Motor neuron (in vitro differentiated cells): ENCODE results near the gene RPTOR. TPM values are rescaled to one million over a fixed set of nuclear protein-coding genes. Genes with fewer than 3 reads are reported as not detected.

Source experiments
- ATAC-seq, 8 experiments: fragments of 200-7000 bp; cut with Tn5 transposase; replicated peaks in 6 of 8; 2 replicates each; pipeline ENCODE4 v1.8.0; 2021; ENCODE audit warnings: mild to moderate bottlenecking in 8 of 8, moderate library complexity in 8 of 8
- H3K27ac ChIP-seq, 2 donors: fragments of 250-450 bp; sonication (Bioruptor Pico); 2 replicates each; pipeline ENCODE4 v1.9.0; 2021; ENCODE audit warnings: antibody characterized with exemption in 2 of 2, mild to moderate bottlenecking in 2 of 2, moderate library complexity in 1 of 2
- H3K4me1 ChIP-seq, 2 donors: fragments of 250-450 bp; sonication (Bioruptor Pico); replicated peaks in 1 of 2; 2 replicates each; pipeline ENCODE4 v1.6.1; 2021; ENCODE audit warnings: antibody characterized with exemption in 2 of 2, mild to moderate bottlenecking in 2 of 2, moderate library complexity in 1 of 2
- H3K4me3 ChIP-seq, 5 donors: fragments of 250-450 bp; sonication (Bioruptor Pico); 2 replicates each; pipeline ENCODE4 v1.9.0; 2021; ENCODE audit warnings: antibody characterized with exemption in 5 of 5, mild to moderate bottlenecking in 5 of 5, moderate library complexity in 4 of 5
- WGBS, 10 experiments: fragments of 450-650 bp; shearing (Covaris generic); methylation state at CpG; one replicate each; pipeline ENCODE4 v1.0.0; 2022; 5-methylcytosine and 5-hydroxymethylcytosine counted together
- in situ Hi-C, 9 experiments: fragments of 400-800 bp; cut with MboI; loops; one replicate each; pipeline ENCODE4 v1.15.0; 2021; ENCODE audit warnings: low sequenced_read_pairs in 9 of 9, low pct_unique_long_range_greater_than_20kb in 2 of 9; ENCODE audit not compliant: unreplicated experiment in 9 of 9
- total RNA-seq, 8 experiments: library from RNA; unstranded; fragments of 300-600 nt; gene quantifications; 2 replicates each; pipeline versions ENCODE4 v1.2.3 to v1.2.4, GENCODE V29; 2022

RPTOR gene
- total RNA-seq, 8 experiments from 2014 or later = 15.6 to 53.3 (median 19.2) TPM

DNA sequence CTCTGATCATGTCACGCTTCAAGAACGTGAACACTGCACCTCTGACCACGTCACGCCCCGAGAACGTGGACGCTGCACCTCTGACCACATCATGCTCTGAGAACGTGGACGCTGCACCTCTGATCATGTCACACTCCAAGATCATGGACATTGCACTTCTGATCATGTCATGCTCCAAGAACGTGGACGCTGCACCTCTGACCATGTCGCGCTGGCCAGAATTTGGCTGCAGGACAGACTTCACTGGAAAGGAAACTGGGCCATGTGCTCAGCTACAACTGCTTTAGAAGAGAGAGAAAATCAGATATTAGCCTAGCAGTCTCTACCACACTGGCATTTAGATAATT, 182.7 kb downstream of the RPTOR start:
- in situ Hi-C loops = no loop called here

DNA sequence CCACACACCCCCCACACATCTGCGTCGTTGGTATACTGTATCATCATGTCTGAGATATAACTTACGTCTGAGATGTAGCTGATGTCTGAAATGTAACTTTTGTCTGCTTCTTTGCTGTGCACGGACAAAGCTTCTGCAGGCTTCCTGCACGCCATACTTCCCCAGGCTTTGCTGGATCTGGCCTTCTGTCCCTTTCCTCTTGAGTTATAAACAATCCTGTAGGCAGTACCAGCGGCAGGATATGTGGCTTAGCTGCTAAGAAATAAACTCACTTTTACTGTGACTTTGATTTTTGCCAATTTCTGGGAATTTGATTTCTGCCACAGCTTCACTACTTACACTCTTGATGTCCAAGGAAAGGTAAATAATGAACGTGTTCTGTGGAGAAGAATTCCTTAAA, 184.4 kb downstream of the RPTOR start:
- 77 to 100% (median 86%) methylated on average over 1 to 7 of the region's 7 CpGs for WGBS, 10 experiments
- in situ Hi-C loops = no loop called here
- no peak for ATAC-seq
- Histone ChIP-seq H3K4me1 (peaks cover 71 to 95% of the 10 kb centered on the region in 2 donors), H3K4me3 (no peak overlapping the region), H3K27ac (no peak overlapping the region)

More for the DNA sequence above, 182.7 kb downstream of the RPTOR start:
- Histone ChIP-seq H3K4me3 (no peak overlapping the region), H3K27ac (no peak overlapping the region), H3K4me1 (peaks cover 62 to 80% of the 10 kb centered on the region in 2 donors)
- no peak for ATAC-seq
- 80 to 95% (median 80%) methylated on average over 1 to 12 of the region's 13 CpGs; no CpG with 5 or more reads in 6 of the 10 experiments for WGBS, 10 experiments

DNA sequence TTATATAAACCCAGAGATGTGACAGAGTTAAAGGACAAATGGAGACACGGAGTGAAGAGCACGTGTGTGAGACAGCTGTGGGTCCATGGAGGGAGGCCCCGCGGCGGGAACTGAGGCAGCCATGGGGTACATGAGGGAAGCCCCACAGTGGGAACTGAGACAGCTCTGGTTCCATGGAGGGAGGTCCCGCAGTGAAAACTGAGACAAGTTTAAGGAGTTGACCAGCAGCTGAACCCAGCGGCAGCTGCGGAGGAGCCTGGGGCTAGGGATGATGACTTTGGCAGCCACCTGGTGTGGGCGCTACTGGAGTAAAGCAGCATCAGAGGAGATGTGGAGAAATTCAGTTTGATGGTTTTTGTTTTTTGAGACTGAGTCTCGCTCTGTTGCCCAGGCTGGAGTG, 185.1 kb downstream of the RPTOR start:
- H3K4me3 ChIP-seq = no peak overlapping the region
- WGBS, 10 experiments = 40 to 100% (median 82%) methylated on average over 1 to 7 of the region's 10 CpGs; no CpG with 5 or more reads in 1 of the 10 experiments
- ATAC-seq = peak in 1 of 8 experiments; percentile 77
- H3K4me1 ChIP-seq = peaks cover 78 to 95% of the 10 kb centered on the region in 2 donors
- H3K27ac ChIP-seq = no peak overlapping the region
- in situ Hi-C loops = no loop called here

DNA sequence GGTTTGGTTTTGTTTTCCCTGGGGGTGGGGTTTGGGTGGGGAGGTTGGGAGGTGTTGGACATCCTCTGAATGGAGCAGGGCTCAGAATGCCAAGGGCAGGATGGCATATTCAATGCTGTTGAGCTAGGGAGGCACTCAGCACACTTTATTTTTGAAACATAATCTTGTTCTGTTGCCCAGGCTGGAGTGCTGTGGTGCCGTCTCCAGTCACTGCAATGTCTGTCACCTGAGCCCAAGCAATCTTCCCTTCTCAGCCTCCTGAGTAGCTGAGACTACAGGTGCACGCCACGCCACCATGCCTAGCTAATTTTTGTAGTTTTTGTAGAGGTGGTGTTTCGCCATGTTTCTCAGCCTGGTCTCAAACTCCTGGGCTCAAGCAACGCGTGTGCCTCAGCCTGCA, 186.1 kb downstream of the RPTOR start:
- ATAC-seq = no peak
- no peak overlapping the region for H3K4me3 ChIP-seq
- 83 to 100% (median 97%) methylated on average over 1 to 6 of the region's 6 CpGs; no CpG with 5 or more reads in 3 of the 10 experiments for WGBS, 10 experiments
- in situ Hi-C loops = no loop called here
- H3K27ac ChIP-seq = no peak overlapping the region
- peaks cover 71 to 90% of the 10 kb centered on the region in 2 donors for H3K4me1 ChIP-seq

DNA sequence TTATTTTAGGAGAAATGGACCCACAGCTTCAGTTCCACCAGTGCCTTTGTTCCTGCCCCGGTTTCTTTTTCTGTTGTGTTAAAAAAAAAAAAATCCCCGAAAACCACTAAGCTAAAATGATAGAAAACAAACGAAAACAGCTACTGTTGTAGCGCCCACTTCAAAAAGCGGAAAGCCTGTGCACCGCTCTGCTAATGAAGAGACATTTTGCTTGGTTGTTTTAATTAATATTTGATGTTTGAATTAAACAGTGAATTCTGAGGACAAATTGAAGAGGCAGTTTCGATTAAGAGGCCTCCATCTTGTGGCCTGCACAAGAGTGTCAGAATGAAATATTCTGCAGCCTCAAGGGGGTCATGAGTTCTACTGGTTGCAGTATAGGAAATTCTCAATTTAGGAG, 186.7 kb downstream of the RPTOR start:
- WGBS, 10 experiments = 40 to 93% (median 80%) methylated on average over 1 to 7 of the region's 7 CpGs
- Histone ChIP-seq H3K4me1 (peaks cover 65 to 84% of the 10 kb centered on the region in 2 donors), H3K27ac (peak overlapping the region in 1 of 2 donors; percentile 40), H3K4me3 (no peak overlapping the region)
- no peak for ATAC-seq
- in situ Hi-C loops = no loop called here

DNA sequence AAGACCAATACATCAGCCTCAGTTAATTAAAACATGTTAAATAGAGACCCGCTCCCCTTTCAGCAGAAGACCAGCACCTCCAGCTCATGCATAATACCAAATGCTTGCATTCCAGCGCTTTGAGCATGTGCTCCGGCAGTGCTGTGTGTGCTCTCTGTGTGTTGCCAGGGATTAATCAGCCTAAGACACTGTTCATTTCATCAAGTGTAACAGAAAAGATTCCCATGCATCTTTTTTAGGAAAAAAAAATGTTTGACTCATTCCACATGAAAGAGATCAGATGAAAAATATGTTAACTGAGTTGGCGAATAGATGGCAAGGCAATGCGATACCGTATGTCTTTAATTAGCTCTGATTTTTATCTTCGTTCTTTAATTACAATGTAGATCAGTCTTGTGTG, 187.6 kb downstream of the RPTOR start:
- H3K4me3 ChIP-seq = no peak overlapping the region
- WGBS, 10 experiments = 0 to 100% (median 39%) methylated on average over 1 to 7 of the region's 7 CpGs; no CpG with 5 or more reads in 2 of the 10 experiments
- ATAC-seq = peak; percentile 88 to 97 (median 94)
- H3K27ac ChIP-seq = no peak overlapping the region
- peaks cover 63 to 77% of the 10 kb centered on the region in 2 donors for H3K4me1 ChIP-seq
- in situ Hi-C loops = no loop called here

DNA sequence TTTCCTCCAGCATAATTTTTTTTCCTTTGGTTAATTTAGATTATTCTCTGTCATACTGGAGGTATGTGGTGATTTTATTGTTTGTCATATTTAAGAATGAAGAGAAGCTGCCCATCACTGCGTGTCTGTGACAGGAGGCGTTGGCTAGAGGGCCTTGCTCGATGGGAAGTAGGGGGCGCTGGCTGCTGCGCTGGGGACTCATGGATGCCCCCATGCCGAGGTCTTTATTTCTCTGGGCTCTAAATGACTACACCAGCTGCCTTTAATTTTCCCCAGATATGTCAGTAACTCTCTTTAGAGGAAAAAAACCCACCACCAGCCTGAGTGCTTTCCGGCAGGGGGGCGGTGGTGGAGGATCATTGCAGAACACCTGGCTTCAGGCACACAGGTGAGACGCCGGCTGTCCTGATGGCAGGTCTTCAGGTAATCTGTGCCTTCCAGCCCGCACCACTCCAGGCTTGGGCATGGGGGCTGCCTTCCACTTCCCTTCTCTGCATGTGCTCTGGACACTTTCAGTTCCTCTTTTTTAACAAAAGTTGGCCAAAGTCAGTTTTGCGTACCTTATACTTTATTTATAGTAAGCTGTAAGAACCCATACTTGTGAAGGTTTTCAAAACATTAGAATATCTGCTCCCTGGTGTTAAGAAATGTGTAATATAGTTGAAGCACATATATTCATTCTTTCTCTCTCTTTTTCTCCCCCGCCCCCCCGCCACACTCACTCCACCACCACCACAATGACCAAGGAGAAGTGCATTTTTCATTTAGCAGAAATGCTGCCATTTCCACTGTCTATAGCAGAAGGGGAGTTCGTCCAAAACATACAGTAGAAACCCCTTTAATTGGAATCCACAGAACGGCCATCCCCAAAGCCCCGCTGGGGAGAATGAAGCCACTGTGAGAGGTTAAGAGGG, 192.7 kb downstream of the RPTOR start:
- Histone ChIP-seq H3K27ac (no peak overlapping the region), H3K4me3 (no peak overlapping the region), H3K4me1 (peaks cover 20 to 35% of the 10 kb centered on the region in 2 donors)
- 77 to 96% (median 83%) methylated on average over 1 to 7 of the region's 17 CpGs; no CpG with 5 or more reads in 2 of the 10 experiments for WGBS, 10 experiments
- no peak for ATAC-seq
- in situ Hi-C loops = no loop called here

DNA sequence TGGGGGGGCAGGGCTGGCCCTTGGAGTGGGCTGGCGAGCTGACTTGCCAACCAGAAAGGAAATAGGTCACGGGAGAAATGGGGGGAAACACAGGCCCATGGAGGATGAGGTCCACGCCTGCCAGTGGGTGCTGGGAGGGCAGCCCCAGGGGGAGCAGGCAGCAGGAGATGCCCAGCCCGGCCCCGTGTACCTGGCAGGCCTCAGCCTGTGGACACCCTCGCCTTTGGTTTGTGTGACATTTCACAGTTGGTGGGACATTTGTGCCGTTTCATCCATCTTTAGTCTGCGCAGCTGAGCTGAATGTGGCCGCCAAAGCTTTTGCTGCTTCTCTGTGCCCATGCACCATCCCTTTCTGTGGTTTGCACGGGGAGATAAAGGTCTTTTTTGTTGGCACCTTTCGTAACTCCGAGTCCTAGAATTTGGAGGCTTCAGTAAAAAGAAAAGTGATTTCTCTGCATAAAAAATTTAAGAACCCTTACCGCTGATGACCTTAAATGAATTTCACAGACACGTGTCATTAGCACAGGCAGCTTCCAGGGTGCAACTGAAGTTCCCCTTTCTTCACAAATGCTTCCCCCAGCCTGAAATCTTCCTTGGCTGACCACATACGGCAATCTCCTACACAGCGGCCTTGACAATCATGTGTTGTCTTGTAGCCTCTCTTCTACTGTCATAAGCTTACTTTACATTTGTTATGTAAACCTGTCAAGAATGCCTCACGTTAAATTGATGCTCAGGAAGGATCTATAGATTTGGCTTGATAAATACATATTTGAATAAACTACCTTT, 193.6 kb downstream of the RPTOR start:
- H3K4me1 ChIP-seq = peaks cover 12 to 27% of the 10 kb centered on the region in 2 donors
- WGBS, 10 experiments = 70 to 96% (median 89%) methylated on average over 2 to 13 of the region's 17 CpGs
- in situ Hi-C loops = no loop called here

DNA sequence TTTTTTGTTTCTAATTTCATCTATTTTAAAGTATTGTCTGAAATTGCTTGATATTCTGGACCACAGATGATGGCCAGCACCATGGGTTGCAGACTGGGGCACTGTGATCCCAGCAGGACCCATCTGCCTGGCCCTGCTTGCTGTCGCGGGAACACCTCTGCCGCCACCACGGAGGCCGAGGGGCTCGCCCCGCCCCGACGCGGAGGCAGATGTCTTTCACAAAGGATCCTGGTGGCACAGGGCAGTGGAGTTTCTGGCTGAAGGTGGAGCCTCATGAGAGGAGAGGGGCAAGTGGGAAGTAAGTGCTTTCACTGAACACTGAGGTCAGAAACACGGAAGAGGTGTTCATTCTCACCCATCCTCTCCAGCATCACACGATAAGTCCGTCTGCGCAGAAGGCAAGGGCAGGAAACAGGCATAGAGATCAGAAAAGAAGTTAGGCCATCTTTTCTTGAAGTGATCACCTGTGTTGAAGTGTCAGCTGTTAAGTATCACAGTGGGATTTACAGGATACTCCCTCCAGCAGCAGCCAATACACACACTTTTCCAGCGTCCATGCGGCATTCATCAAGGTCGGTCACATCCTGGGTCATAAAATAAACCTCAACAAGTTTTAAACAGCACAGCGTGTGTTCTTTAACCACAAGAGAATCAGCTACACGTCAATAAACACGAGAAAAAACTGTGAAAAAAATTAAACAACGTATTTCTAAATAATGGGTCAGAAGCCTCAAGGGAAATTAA, 194.5 kb downstream of the RPTOR start:
- no peak for ATAC-seq
- 82 to 97% (median 89%) methylated on average over 5 to 20 of the region's 21 CpGs; no CpG with 5 or more reads in 1 of the 10 experiments for WGBS, 10 experiments
- H3K4me1 ChIP-seq = peaks cover 8 to 17% of the 10 kb centered on the region in 2 donors
- in situ Hi-C loops = no loop called here
- no peak overlapping the region for H3K27ac ChIP-seq
- no peak overlapping the region for H3K4me3 ChIP-seq

More for the DNA sequence above, 193.6 kb downstream of the RPTOR start:
- ATAC-seq = no peak
- Histone ChIP-seq H3K27ac (no peak overlapping the region), H3K4me3 (no peak overlapping the region)

DNA sequence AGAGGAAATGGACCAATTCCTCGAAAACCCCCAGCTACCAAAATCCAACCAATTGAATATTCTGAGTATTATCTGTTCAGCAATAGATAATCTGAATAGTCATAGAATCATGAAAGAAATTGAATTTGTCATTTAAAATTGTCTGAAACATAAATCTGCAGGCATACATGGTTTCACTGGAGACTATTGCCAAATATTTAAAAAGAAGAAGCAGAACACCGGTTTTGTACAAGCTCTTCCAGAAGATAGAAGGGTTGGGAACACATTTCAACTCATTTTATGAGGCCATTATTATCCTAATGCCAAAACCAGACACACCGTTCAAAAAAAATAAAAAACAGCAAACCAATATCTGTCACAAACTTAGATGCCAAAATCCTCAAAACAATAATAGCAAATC, 195.5 kb downstream of the RPTOR start:
- Histone ChIP-seq H3K27ac (no peak overlapping the region), H3K4me1 (peaks cover 0 to 7% of the 10 kb centered on the region in 2 donors), H3K4me3 (no peak overlapping the region)
- in situ Hi-C loops = no loop called here
- ATAC-seq = no peak
- 37 to 97% (median 63%) methylated on average over 1 to 3 of the region's 3 CpGs for WGBS, 10 experiments

DNA sequence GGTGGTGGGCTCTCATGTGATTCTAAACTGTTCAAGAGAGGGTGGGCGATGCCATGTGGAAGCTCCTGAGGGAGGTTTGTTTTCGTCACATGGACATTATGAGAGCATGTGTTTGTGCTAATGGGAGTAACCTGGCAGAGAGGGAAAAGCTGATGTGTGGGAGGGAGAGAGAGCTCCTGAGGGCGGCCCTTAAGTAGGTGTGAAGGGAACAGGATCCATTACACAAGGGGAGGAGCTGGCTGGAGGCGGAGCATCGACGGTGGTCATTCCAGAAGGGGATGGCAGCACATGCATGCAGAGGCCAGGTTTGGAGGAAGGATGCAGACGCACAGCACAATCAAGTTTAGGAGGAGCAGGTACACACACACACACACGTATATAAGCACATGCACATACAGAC, 197.5 kb downstream of the RPTOR start:
- peak in 4 of 8 experiments; percentile 22 to 83 (median 43) for ATAC-seq
- 80 to 100% (median 91%) methylated on average over 1 to 5 of the region's 8 CpGs; no CpG with 5 or more reads in 2 of the 10 experiments for WGBS, 10 experiments
- in situ Hi-C loops = no loop called here
- Histone ChIP-seq H3K4me1 (peaks cover 0 to 6% of the 10 kb centered on the region in 2 donors), H3K27ac (no peak overlapping the region), H3K4me3 (no peak overlapping the region)

DNA sequence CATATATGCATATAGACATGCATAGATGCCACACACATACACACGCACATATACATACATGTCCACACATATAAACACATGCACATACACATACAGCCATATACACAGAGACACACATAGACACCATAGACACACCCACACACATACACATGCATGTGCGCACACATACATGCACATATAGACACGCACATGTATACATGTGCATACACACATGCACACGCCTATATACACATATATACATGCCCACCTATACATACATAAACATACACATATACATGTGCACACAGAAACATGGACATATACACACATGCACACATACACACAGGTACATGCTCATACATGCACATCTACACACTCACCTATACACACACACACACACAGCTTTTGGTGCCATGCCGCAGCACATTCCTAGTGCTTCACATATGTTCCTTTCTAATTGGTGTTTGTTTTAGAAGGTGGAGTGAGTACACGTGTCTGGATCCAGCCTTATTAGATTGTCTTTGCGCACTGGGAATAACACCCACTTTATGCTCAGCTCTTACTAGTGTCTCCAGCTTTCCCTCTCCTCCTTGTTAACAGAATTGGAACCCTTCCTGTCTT, 198.0 kb downstream of the RPTOR start:
- 39 to 100% (median 90%) methylated on average over 1 to 5 of the region's 7 CpGs; no CpG with 5 or more reads in 2 of the 10 experiments for WGBS, 10 experiments
- Histone ChIP-seq H3K4me1 (peaks cover 0 to 6% of the 10 kb centered on the region in 2 donors), H3K27ac (no peak overlapping the region), H3K4me3 (no peak overlapping the region)
- peak in 2 of 8 experiments; percentile 12 to 45 for ATAC-seq
- in situ Hi-C loops = no loop called here
